WTC11 (cell line): ENCODE data around the gene AMBP. TPM values are rescaled to one million over a fixed set of nuclear protein-coding genes. Genes with fewer than 3 reads are reported as not detected.

ENCODE experiments used
- ATAC-seq: fragments of 200-7000 bp; cut with Tn5 transposase; 2 replicates; pipeline ENCODE4 v1.10.0; 2021; ENCODE audit warnings: mild to moderate bottlenecking, moderate library complexity
- CTCF ChIA-PET: fragments of 300-600 bp; sonication (Branson Sonifier 250); formaldehyde crosslinking; loops from one replicate; lab custom pipeline; 2021; ENCODE audit warnings: antibody characterized with exemption; lab: Charles Lee
- POLR2A ChIA-PET: fragments of 350-600 bp; sonication (Branson Sonifier 250); formaldehyde crosslinking; loops from one replicate; lab custom pipeline; 2021; ENCODE audit warnings: antibody characterized with exemption; lab: Charles Lee
- DNase-seq: peaks from one replicate; pipeline ENCODE4 v3.0.0; 2021; ENCODE audit warnings: low spot score
- H3K27ac Mint-ChIP-seq: 2 replicates; pipeline ENCODE4 v1.8.0; 2021; ENCODE audit warnings: mixed read lengths
- H3K27me3 Mint-ChIP-seq: 2 replicates; pipeline ENCODE4 v1.8.0; 2021; ENCODE audit warnings: low read depth, mild to moderate bottlenecking, moderate library complexity, mixed read lengths
- H3K36me3 Mint-ChIP-seq: 2 replicates; pipeline ENCODE4 v1.8.0; 2021; ENCODE audit warnings: mixed read lengths
- H3K4me1 Mint-ChIP-seq: 2 replicates; pipeline ENCODE4 v1.8.0; 2022; ENCODE audit warnings: mixed read lengths
- H3K4me3 Mint-ChIP-seq: 2 replicates; pipeline ENCODE4 v1.8.0; 2021; ENCODE audit warnings: mild to moderate bottlenecking, moderate library complexity, mixed read lengths
- H3K9me3 Mint-ChIP-seq: 2 replicates; pipeline ENCODE4 v1.8.0; 2021; ENCODE audit warnings: mixed read lengths
- CDX4 ChIP-seq: fragments of 250-450 bp; sonication (Bioruptor Pico); IDR thresholded peaks from 2 replicates; pipeline ENCODE4 v1.9.0; 2021; ENCODE audit warnings: moderate library complexity, mild to moderate bottlenecking, inconsistent platforms, borderline replicate concordance
- CREB1 ChIP-seq: sonication (generic); formaldehyde crosslinking; IDR thresholded peaks from 2 replicates; pipeline ENCODE4 v1.8.0; 2023; ENCODE audit warnings: mild to moderate bottlenecking, missing genetic modification reagents
- ETV6 ChIP-seq: sonication (generic); formaldehyde crosslinking; IDR thresholded peaks from 2 replicates; pipeline ENCODE4 v1.8.1; 2022; ENCODE audit warnings: mild to moderate bottlenecking, missing genetic modification reagents
- IRF1 ChIP-seq: sonication (generic); formaldehyde crosslinking; IDR thresholded peaks from 2 replicates; pipeline ENCODE4 v1.8.0; 2023; ENCODE audit warnings: missing genetic modification reagents
- JUN ChIP-seq: sonication (generic); formaldehyde crosslinking; IDR thresholded peaks from 2 replicates; pipeline ENCODE4 v1.8.0; 2023; ENCODE audit warnings: mild to moderate bottlenecking, missing genetic modification reagents
- MAX ChIP-seq: sonication (generic); formaldehyde crosslinking; IDR thresholded peaks from 2 replicates; pipeline ENCODE4 v1.8.0; 2022; ENCODE audit warnings: mild to moderate bottlenecking, missing genetic modification reagents
- NFATC4 ChIP-seq: fragments of 250-450 bp; sonication (Bioruptor Pico); IDR thresholded peaks from 2 replicates; pipeline ENCODE4 v1.9.0; 2021; ENCODE audit warnings: mild to moderate bottlenecking
- NR3C1 ChIP-seq: sonication (generic); formaldehyde crosslinking; conservative IDR thresholded peaks from 2 replicates; pipeline ENCODE4 v1.8.1; 2023; ENCODE audit warnings: low read depth, mild to moderate bottlenecking, missing genetic modification reagents
- OVOL2 ChIP-seq: fragments of 250-450 bp; sonication (Bioruptor Pico); IDR thresholded peaks from 2 replicates; pipeline ENCODE4 v1.9.0; 2021; ENCODE audit warnings: mild to moderate bottlenecking, borderline replicate concordance
- RELA ChIP-seq: sonication (generic); formaldehyde crosslinking; IDR thresholded peaks from 2 replicates; pipeline ENCODE4 v1.8.1; 2022; ENCODE audit warnings: missing genetic modification reagents, mild to moderate bottlenecking, borderline replicate concordance
- RORB ChIP-seq: fragments of 250-450 bp; sonication (Bioruptor Pico); IDR thresholded peaks from 2 replicates; pipeline ENCODE4 v1.9.0; 2021; ENCODE audit warnings: mild to moderate bottlenecking
- SMAD4 ChIP-seq: sonication (generic); formaldehyde crosslinking; IDR thresholded peaks from 2 replicates; pipeline ENCODE4 v1.8.0; 2022; ENCODE audit warnings: mild to moderate bottlenecking, missing genetic modification reagents
- TCF7 ChIP-seq: sonication (generic); formaldehyde crosslinking; IDR thresholded peaks from 2 replicates; pipeline ENCODE4 v1.8.0; 2022; ENCODE audit warnings: mild to moderate bottlenecking, low read depth, missing genetic modification reagents, moderate library complexity
- TEAD1 ChIP-seq: sonication (generic); formaldehyde crosslinking; IDR thresholded peaks from 2 replicates; pipeline ENCODE4 v1.8.0; 2022; ENCODE audit warnings: mild to moderate bottlenecking, missing genetic modification reagents
- TP53 ChIP-seq: sonication (generic); formaldehyde crosslinking; IDR thresholded peaks from 2 replicates; pipeline ENCODE4 v1.8.1; 2023; ENCODE audit warnings: mild to moderate bottlenecking, missing genetic modification reagents
- ZBTB21 ChIP-seq: sonication (generic); formaldehyde crosslinking; IDR thresholded peaks from 2 replicates; pipeline ENCODE4 v1.8.1; 2023; ENCODE audit warnings: mild to moderate bottlenecking, missing genetic modification reagents, borderline replicate concordance
- ZNF121 ChIP-seq: sonication (generic); formaldehyde crosslinking; IDR thresholded peaks from 2 replicates; pipeline ENCODE4 v1.8.0; 2023; ENCODE audit warnings: missing genetic modification reagents
- ZNF138 ChIP-seq: sonication (generic); formaldehyde crosslinking; conservative IDR thresholded peaks from 2 replicates; pipeline ENCODE4 v1.8.1; 2022; ENCODE audit warnings: mild to moderate bottlenecking, moderate library complexity, missing genetic modification reagents
- ZNF232 ChIP-seq: sonication (generic); formaldehyde crosslinking; IDR thresholded peaks from 2 replicates; pipeline ENCODE4 v1.8.0; 2022; ENCODE audit warnings: mild to moderate bottlenecking, missing genetic modification reagents
- total RNA-seq: library from RNA; stranded (reverse); gene quantifications from 3 replicates; pipeline ENCODE4 v1.2.3, GENCODE V29; 2021
- TF ChIP-seq, protein P1 (sequence below): sonication (generic); formaldehyde crosslinking; IDR thresholded peaks from 2 replicates; pipeline ENCODE4 v1.8.1; 2023; ENCODE audit warnings: mild to moderate bottlenecking, missing genetic modification reagents

The AMBP gene
- total RNA-seq, 1 experiment from 2014 or later, result 3.3 TPM

- ChIA-PET POLR2A (no interaction called here), CTCF (interaction anchor here (0.7 to 4.6 kb wide), 4 partner anchors 10 to 834 kb away, joined by 3 to 29 read pairs (median 4); no protein-coding TSS in a partner anchor)
- no peaks in the 10 kb centered on the region for H3K36me3 Mint-ChIP-seq
- DNase-seq, result no peak
- no peak overlapping the region for H3K4me3 Mint-ChIP-seq
- H3K4me1 Mint-ChIP-seq, result peaks cover 9% of the 10 kb centered on the region
- TF ChIP-seq NR3C1 (CRISPR knock-in tag) (no peak), RORB (CRISPR knock-in tag) (no peak), ETV6 (no peak), JUN (no peak), TEAD1 (CRISPR knock-in tag) (no peak), MAX (CRISPR knock-in tag) (no peak), IRF1 (no peak), TP53 (CRISPR knock-in tag) (no peak), ZBTB21 (CRISPR knock-in tag) (no peak)
- TF ChIP-seq, protein P1, sequence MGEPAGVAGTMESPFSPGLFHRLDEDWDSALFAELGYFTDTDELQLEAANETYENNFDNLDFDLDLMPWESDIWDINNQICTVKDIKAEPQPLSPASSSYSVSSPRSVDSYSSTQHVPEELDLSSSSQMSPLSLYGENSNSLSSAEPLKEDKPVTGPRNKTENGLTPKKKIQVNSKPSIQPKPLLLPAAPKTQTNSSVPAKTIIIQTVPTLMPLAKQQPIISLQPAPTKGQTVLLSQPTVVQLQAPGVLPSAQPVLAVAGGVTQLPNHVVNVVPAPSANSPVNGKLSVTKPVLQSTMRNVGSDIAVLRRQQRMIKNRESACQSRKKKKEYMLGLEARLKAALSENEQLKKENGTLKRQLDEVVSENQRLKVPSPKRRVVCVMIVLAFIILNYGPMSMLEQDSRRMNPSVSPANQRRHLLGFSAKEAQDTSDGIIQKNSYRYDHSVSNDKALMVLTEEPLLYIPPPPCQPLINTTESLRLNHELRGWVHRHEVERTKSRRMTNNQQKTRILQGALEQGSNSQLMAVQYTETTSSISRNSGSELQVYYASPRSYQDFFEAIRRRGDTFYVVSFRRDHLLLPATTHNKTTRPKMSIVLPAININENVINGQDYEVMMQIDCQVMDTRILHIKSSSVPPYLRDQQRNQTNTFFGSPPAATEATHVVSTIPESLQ, result no peak
- no peak overlapping the region for H3K27ac Mint-ChIP-seq
- peak; percentile 45 for ATAC-seq
- H3K9me3 Mint-ChIP-seq, result no peaks in the 10 kb centered on the region
- H3K27me3 Mint-ChIP-seq, result peaks cover 29% of the 10 kb centered on the region
Measured at GRCh38 chr9:114072184-114073140, 5.6 kb downstream of the AMBP start.

DNA sequence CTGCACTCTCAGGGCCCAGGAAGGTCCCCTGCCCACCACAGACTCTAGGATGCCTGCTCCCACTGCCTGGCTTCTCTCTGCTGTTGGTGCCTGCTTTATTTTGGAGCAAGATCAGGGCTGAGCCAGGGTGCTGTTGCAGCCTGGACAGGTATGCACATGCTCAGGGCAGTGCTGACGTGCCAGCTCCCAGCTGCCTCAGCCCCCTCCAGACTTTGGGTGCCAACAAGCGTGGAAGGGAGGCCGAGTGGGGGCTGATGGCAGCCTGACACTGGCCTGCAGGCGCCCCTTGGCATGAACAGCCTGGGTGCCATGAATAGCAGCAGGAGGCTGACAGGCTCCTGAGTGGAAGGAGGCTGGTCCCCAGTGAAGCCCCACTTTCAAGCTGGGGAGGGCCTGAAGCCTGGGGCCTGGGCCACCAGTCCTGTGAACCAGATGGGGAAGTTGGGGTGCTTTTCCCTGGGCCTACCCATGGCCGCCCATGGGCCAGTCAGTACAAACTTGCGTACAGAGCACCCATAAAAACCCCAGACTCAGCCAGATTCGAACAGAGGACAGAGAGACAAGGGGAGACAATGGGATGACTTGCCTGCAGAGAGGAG, 6.8 kb downstream of the AMBP start:
- Mint-ChIP-seq H3K4me1 (peaks cover 9% of the 10 kb centered on the region), H3K9me3 (no peaks in the 10 kb centered on the region), H3K4me3 (no peak overlapping the region), H3K36me3 (no peaks in the 10 kb centered on the region), H3K27me3 (peaks cover 18% of the 10 kb centered on the region), H3K27ac (no peak overlapping the region)
- DNase-seq (no peak), ATAC-seq (no peak)
- ChIA-PET POLR2A (no interaction called here), CTCF (interaction anchor here (4.6 kb wide), 1 partner anchor 12 kb away, joined by 29 read pairs; no protein-coding TSS in a partner anchor)
- TF ChIP-seq NFATC4 (CRISPR knock-in tag), result no peak
- no peak for TF ChIP-seq CREB1
- no peak for TF ChIP-seq ZNF232 (CRISPR knock-in tag)
- TF ChIP-seq CDX4 (CRISPR knock-in tag), result no peak
- no peak for TF ChIP-seq ZNF121 (CRISPR knock-in tag)
- TF ChIP-seq, all 79 proteins: peak for 0

GRCh38 chr9:114070188-114071103, 7.7 kb downstream of the AMBP start:
- no peak overlapping the region for H3K4me3 Mint-ChIP-seq
- ChIA-PET CTCF (interaction anchor here (0.6 to 4.6 kb wide), 3 partner anchors 13 to 217 kb away, joined by 3 to 29 read pairs (median 3); no protein-coding TSS in a partner anchor), POLR2A (no interaction called here)
- no peaks in the 10 kb centered on the region for H3K9me3 Mint-ChIP-seq
- no peak for DNase-seq
- ATAC-seq, result no peak
- peaks cover 9% of the 10 kb centered on the region for H3K27me3 Mint-ChIP-seq
- H3K4me1 Mint-ChIP-seq, result peaks cover 2% of the 10 kb centered on the region
- H3K27ac Mint-ChIP-seq, result no peak overlapping the region
- TF ChIP-seq OVOL2 (no peak), RELA (CRISPR knock-in tag) (0 out of 2 replicates have a peak, but pooled peaks have one; percentile 38), NFATC4 (CRISPR knock-in tag) (no peak), TCF7 (CRISPR knock-in tag) (no peak), SMAD4 (CRISPR knock-in tag) (no peak), ZNF138 (CRISPR knock-in tag) (no peak)
- H3K36me3 Mint-ChIP-seq, result no peaks in the 10 kb centered on the region
